Measurements from ENCODE around the gene TXNDC12.
"Not testable (repeated sequence)": the region's sequence is repeated elsewhere in the genome, so short reads cannot be mapped to it uniquely, and the experiment has no call there.

Gene TXNDC12

GRCh38 chr1:52045666-52046195 lies 9.3 kb downstream of the TXNDC12 start:
- DNase-seq, result not testable (repeated sequence)

- no peak for DNase-seq
These were observed 9.8 kb downstream of the TXNDC12 start for GRCh38 chr1:52045236-52045635.

GRCh38 chr1:52041551-52042185 lies 13.3 kb downstream of the TXNDC12 start:
- no peak for DNase-seq

GRCh38 chr1:52037909-52038308 lies 17.1 kb downstream of the TXNDC12 start:
- DNase-seq, result no peak

GRCh38 chr1:52037402-52037814 lies 17.6 kb downstream of the TXNDC12 start:
- no peak for DNase-seq

GRCh38 chr1:52034050-52034384 lies 21.0 kb downstream of the TXNDC12 start:
- DNase-seq, result no peak

- DNase-seq, result peak; percentile 74 to 85
These were observed 21.6 kb downstream of the TXNDC12 start, which contains the start of gene KTI12 for GRCh38 chr1:52033190-52034049. Gene KTI12 (minus strand): TSS chr1:52033810. CDS start chr1:52033761, 49 bp downstream.

GRCh38 chr1:52032785-52033131 lies 22.2 kb downstream of the TXNDC12 start:
- no peak for DNase-seq

- no peak for DNase-seq
These were observed 22.7 kb downstream of the TXNDC12 start for GRCh38 chr1:52032124-52032784.

- DNase-seq, result not testable (repeated sequence)
These were observed 26.2 kb downstream of the TXNDC12 start for GRCh38 chr1:52028839-52029238.

GRCh38 chr1:52028328-52028727 lies 26.7 kb downstream of the TXNDC12 start:
- DNase-seq, result no peak

GRCh38 chr1:52026278-52026677 lies 28.7 kb downstream of the TXNDC12 start:
- DNase-seq, result no peak

GRCh38 chr1:52022133-52022532 lies 32.9 kb downstream of the TXNDC12 start:
- no peak for DNase-seq

- DNase-seq, result no peak
These were observed 46.8 kb downstream of the TXNDC12 start for GRCh38 chr1:52008071-52008809.

- no peak for DNase-seq
These were observed 47.6 kb downstream of the TXNDC12 start for GRCh38 chr1:52007215-52008002.

- DNase-seq, result not testable (repeated sequence)
These were observed 48.9 kb downstream of the TXNDC12 start for GRCh38 chr1:52006081-52006553.

GRCh38 chr1:52005548-52005947 lies 49.4 kb downstream of the TXNDC12 start:
- DNase-seq, result not testable (repeated sequence)

- DNase-seq, result no peak
These were observed 51.1 kb downstream of the TXNDC12 start for GRCh38 chr1:52003877-52004276.

- DNase-seq, result peak in 1 of 2 experiments; percentile 23
These were observed 52.7 kb downstream of the TXNDC12 start for GRCh38 chr1:52002038-52002917.

- no peak for DNase-seq
These were observed 56.3 kb downstream of the TXNDC12 start for GRCh38 chr1:51998701-51999100.

- no peak for DNase-seq
These were observed 57.0 kb downstream of the TXNDC12 start for GRCh38 chr1:51997974-51998382.
